ENCODE data around the gene SBNO1.
"Not testable (repeated sequence)": the region's sequence is repeated elsewhere in the genome, so short reads cannot be mapped to it uniquely, and the experiment has no call there.

The SBNO1 gene

DNA sequence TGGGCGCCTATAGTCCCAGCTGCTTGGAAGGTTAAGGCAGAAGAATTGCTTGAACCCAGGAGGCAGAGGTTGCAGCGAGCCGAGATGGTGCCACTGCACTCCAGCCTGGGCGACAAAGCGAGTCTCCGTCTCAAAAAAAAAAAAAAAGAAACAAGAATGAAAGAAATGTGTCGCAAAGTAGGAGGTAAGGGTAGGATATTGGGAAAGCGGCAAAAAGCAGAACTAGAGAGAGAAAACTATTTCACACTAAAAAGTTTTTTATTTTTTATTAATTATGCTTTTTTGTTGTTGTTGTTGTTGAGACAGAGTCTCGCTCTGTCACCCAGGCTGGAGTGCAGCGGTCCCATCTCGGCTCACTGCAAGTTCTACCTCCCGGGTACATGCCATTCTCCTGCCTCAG, 17.7 kb downstream of the SBNO1 start:
- no peak for DNase-seq (ENCODE audit: low spot score)

GRCh38 chr12:123344086-123344485, 20.6 kb downstream of the SBNO1 start:
- no peak for DNase-seq (ENCODE audit: low spot score)

- no peak for DNase-seq (ENCODE audit: low spot score)
These were observed 27.6 kb downstream of the SBNO1 start for GRCh38 chr12:123337070-123337469.

DNA sequence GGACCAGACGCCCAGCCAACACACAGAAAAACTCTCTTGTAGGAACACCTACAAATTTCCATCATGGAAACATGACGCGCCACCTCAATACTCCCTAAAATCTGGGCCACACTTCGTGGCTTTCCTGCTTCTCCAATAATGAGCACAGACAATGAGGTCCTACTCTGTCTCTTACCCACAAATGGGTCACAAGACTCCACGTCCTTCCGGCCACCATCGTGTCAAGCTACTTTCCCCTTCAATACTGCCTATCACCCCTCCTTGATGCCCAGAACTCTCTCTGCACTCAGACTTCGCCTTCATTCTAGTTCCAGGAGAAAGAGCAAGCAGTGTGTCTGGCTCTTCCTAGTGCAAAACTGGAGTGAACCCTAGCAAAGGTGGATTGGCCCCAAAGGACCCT, 28.1 kb downstream of the SBNO1 start:
- no peak for DNase-seq (ENCODE audit: low spot score)

- no peak for DNase-seq (ENCODE audit: low spot score)
These were observed 29.2 kb downstream of the SBNO1 start for GRCh38 chr12:123335490-123335889.

GRCh38 chr12:123329799-123330198, 34.8 kb downstream of the SBNO1 start:
- DNase-seq (ENCODE audit: low spot score) = no peak

DNA sequence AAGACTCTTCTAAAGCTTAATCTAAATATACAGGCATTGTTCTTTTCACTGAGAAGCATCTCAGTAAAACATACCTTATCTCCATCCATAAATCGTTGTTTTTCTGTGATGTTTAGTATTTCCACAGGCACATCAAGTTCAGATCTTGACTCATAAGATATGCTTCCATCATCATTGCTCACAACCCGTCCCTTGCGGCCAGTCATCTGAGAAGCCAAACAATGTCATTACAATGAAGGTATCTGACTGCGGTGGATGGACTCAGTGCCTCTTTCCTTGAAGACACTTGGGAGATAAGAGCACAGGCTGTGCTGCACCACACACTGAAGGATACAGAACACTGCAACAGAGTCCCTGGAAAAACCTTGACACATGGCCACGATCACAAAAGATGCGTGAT, 44.8 kb downstream of the SBNO1 start:
- no peak for DNase-seq (ENCODE audit: low spot score)

DNA sequence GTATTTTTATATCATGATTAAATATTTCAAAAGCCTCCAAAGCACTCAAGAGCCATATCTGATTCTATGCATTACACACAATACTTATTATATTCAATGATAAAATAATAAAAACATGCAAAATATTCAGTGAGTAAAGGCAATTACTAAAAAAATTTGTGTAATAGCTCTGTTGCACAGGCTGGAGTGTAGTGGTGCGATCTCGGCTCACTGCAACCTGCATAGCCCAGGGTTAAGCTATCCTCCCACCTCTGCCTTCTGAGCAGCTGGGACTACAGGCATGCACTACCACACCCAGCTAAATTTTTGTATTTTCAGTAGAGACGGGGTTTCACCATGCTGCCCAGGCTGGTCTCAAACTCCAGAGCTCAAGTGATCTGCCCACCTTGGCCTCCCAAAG, 45.4 kb downstream of the SBNO1 start:
- no peak for DNase-seq (ENCODE audit: low spot score)

GRCh38 chr12:123313046-123313445, 51.6 kb downstream of the SBNO1 start:
- not testable (repeated sequence) for DNase-seq (ENCODE audit: low spot score)

- DNase-seq (ENCODE audit: low spot score) = no peak
These were observed 58.4 kb downstream of the SBNO1 start for GRCh38 chr12:123306200-123306599.

DNA sequence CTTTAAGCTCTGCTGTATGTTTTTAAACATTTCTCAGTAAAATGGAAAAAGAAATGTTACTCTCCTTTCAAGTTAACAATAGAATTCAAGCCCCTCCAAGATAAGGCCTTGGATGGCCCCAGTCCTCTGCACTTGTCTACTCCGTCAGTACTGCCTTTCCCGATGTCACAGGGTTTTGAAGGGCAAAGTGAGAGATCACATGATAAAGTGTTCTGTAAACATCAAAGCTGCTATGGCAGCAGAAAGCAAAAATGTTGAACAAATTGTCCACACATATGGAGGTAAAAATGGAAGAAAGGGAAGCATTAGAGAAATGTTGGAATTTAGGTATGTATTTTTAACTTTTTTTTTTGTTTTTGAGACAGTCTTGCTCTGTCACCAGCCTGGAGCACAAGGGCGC, 59.5 kb downstream of the SBNO1 start:
- DNase-seq (ENCODE audit: low spot score) = no peak

- DNase-seq (ENCODE audit: low spot score) = no peak
These were observed 71.4 kb downstream of the SBNO1 start for GRCh38 chr12:123293178-123293760.

DNA sequence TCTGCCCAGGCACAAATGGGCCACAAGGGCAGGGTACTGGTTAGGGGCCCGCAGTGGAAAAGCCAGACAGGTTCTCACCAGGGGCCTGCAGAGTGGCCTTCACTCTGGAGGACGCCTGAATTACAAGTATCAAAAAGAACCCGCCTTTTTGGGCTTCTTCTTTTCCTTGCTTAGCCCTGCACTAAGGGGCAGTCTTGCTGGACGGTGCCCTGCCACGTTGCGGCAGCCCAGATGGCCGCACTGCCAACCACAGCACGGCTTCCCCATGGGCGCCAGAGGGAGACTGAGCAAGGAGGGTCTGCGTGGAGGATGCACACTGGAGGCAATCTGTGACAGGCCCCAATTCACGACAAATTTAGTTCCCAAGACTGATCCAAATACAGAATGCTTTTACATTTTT, 74.7 kb downstream of the SBNO1 start:
- DNase-seq (ENCODE audit: low spot score) = no peak

DNA sequence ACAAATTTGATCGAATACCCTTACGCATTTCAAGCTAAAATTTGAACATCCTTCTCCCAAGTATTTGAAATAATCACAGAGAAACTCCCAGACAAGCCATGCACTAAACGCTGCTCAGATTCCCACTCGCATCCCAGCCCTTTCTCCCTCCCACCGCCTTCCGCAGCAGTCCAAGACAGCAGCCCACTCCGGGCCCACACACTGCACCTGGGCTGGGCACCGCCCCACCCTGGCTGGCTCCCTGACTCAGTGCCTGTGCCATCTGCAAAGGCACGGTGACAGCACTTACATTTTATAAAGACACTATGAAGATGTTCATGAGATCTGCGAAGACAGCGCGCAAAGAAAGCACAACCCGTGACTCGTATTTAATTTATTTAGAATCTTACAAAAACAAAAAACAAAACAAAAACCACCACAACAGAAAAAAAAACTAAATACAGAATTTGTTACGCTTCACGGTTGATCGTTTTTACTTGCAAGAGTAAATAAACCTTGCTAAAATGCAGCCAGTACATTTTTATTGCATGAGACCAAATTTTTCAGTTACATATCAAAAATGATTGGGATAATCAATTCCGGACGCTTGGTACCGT, 75.8 kb downstream of the SBNO1 start:
- DNase-seq (ENCODE audit: low spot score) = no peak

GRCh38 chr12:123286652-123287373, 77.8 kb downstream of the SBNO1 start:
- no peak for DNase-seq (ENCODE audit: low spot score)

- no peak for DNase-seq (ENCODE audit: low spot score)
These were observed 80.0 kb downstream of the SBNO1 start for GRCh38 chr12:123284669-123285068.

- DNase-seq (ENCODE audit: low spot score) = no peak
These were observed 81.2 kb downstream of the SBNO1 start for GRCh38 chr12:123283461-123283860.

DNA sequence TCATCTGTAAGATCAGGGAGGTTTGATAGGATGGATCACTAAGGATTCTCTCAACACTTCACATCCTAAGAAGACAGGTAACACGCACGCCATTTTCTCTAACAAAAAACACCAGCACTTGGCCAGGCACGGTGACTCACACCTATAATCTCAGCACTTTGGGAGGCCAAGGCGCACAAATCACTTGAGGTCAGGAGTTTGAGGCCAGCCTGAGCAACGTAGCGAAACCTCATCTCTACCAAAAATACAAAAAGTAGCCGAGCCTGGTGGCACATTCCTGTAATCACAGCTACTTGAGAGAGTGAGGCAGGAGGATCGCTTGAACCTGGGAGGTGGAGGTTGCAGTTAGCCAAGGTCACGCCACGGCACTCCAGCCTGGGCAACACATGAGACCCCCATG, 82.5 kb downstream of the SBNO1 start:
- no peak for DNase-seq (ENCODE audit: low spot score)

- no peak for DNase-seq (ENCODE audit: low spot score)
These were observed 83.7 kb downstream of the SBNO1 start for GRCh38 chr12:123280971-123281370.

DNA sequence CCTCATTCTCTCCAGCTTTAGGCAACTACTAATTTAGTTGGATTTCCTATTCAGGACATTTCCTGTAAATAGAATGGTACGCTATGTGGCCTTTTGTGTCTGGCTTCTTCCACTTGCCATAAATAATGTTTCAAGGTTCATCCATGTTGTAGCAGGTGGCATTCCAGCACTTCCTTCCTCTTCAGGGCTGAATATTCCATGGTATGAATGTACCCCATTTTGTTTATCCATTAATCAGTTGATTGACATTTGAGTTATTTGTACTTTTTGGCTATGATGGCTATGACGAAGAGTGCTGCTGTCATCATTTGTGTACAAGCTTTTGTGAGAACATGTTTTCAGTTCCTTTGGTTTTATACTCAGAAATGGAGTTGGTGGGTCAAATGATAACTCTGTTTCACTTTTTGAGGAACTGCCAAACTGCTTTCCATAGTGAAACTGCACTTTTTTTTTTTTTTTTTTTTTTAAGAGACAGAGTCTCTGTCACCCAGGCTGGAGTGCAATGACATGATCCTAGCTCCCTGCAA, 86.5 kb downstream of the SBNO1 start:
- no peak for DNase-seq (ENCODE audit: low spot score)

GRCh38 chr12:123273166-123273565, 91.5 kb downstream of the SBNO1 start:
- DNase-seq (ENCODE audit: low spot score) = no peak

- peak; percentile 55 for DNase-seq (ENCODE audit: low spot score)
These were observed 93.5 kb downstream of the SBNO1 start for GRCh38 chr12:123271001-123271668.

Data from cerebellar cortex (tissue), 1 donor.